HG02798 (cell line): ENCODE data around the gene UBXN10.
"Not testable (repeated sequence)": the region's sequence is repeated elsewhere in the genome, so short reads cannot be mapped to it uniquely, and the experiment has no call there.

Experiments
- ATAC-seq: cut with Tn5 transposase; IDR thresholded peaks from one replicate; pipeline ENCODE4 v1.9.1; 2021; ENCODE audit warnings: mild to moderate bottlenecking; ENCODE audit not compliant: unreplicated experiment, poor library complexity

The UBXN10 gene

DNA sequence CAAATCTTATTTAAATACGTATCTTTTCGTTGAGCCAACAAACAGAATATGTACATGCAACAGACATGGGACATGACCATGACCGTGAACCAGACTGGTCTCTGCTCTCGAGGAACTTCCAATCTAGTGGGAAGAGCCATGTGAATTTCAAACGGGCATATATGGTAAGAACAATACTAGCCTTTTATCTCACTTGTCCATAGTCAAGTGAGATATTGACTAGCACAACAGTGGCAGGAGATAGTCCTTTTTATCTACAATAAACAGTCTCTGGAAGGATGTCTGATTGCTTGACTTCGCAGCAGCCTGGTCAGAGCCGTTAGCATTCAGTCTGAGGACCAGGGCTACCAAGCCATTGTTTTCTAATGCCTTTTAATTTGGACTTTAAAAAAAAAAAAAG is 13.0 kb downstream of the UBXN10 start:
- no peak for ATAC-seq

- no peak for ATAC-seq
These were observed 13.5 kb downstream of the UBXN10 start for GRCh38 chr1:20199403-20199802.

GRCh38 chr1:20199840-20200239 is 13.9 kb downstream of the UBXN10 start:
- no peak for ATAC-seq

DNA sequence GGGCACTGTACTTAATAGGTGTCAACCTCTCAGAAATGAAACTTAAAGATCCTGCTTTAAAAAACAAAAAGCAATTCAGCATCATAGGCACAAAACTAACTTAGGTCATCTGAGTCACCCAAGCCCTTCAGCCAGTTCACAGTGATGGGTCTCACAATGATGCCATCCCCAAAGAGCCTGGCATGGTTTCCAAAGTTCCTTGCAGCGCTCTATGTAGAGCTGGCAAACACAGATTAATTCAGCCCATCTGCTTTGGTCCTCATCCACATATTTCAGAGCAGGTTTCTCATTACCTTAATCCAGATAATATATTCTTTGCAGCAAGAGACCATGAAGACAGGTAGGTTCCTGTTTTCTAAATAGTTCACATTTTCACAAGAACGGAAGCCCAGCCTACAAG is 15.1 kb downstream of the UBXN10 start:
- ATAC-seq: no peak

GRCh38 chr1:20202166-20202565 is 16.3 kb downstream of the UBXN10 start:
- no peak for ATAC-seq

GRCh38 chr1:20207546-20207945 is 21.6 kb downstream of the UBXN10 start:
- no peak for ATAC-seq

DNA sequence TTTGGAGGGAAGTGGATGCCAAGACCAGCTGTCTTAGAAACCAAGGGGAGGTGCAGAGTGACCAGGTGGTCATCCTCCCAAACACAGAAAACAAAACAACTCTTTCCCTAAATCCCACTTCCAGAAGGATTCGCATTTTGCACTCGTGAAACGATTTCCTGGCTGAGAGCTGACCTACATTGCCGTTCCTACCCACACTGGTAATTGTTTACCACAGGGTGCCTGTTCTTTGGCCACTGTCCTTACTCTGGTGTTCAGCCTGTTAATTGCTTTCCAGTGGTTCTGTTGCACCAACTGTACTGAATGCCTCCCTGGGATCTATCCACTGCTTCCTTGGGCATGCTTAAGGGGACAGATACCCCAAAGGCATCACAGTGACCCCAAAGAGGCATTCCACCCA is 23.6 kb downstream of the UBXN10 start:
- ATAC-seq: no peak

DNA sequence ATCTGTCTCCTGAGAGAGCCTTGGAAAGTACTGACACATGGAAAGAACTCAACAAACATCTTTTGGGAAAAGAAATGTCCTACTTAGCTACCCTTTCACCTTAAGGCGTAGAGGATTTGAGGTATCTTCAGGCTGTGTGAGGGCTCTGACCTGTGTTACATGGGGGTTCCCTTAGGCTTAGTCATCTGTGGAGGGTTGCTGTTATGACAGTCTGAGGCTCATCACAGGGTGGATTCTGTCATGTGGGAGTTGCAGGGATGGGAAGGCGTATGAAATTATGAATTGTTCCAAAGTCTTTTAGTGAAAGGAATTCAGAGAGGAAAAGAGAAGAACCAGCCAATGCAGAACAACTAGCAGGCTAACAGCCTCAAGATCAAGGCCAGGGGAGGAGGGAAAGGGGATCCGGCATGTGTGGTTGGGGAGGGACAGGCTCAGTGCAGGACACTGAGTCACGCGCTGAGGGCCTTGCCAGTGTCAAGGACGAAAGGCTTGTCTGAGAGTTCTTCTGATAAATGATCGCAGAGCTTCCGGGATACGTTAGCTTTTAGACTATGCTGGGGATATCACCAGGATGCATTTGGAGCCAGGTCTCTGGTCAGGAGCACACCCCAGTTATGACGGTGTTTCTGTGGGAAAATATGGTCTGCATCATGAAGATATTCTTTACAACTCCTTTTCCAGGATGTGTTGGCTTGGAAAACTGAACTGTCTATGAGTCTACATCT is 25.0 kb downstream of the UBXN10 start:
- no peak for ATAC-seq

DNA sequence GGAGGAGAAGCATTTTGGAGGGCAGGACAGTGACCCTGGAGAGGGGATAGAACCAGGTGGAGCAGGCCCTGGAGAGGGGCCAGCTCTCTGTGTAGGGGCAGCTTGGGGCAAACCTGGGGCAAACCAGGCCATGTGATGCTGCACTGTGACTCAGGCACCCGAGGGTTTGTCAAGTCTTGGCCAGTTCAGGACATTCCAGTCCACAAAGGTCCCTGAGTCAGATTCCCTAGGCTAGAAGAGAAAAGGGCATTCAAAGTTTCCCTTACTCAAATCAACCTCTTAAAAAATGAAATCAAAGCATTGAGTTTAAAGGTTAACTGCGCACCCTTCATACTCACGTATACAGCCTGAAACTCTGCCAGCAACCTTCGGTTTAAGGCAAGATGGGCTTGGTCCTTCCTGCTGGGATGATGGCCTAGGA is 25.6 kb downstream of the UBXN10 start:
- no peak for ATAC-seq

- no peak for ATAC-seq
These were observed 26.3 kb downstream of the UBXN10 start for GRCh38 chr1:20212085-20212684.

- no peak for ATAC-seq
These were observed 26.9 kb downstream of the UBXN10 start for GRCh38 chr1:20212685-20213331.

GRCh38 chr1:20215716-20216115 is 29.8 kb downstream of the UBXN10 start:
- ATAC-seq: no peak

GRCh38 chr1:20216574-20216973 is 30.7 kb downstream of the UBXN10 start:
- ATAC-seq: no peak

DNA sequence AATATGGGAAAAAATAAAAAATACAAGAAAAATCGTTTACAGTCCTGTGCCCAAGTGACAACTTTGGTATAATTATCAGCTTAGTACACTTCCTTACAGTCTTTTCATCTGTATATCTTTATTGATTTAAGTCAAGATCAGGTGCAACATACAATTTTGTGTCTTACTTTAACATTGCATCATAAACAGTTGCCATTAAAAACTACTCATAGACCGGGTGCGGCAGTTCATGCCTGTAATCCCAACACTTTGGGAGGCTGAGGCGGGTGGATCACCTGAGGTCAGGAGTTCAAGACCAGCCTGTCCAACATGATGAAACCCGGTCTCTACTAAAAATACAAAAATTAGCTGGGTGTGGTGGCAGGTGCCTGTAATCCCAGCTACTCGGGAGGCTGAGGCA is 33.2 kb downstream of the UBXN10 start:
- not testable (repeated sequence) for ATAC-seq

DNA sequence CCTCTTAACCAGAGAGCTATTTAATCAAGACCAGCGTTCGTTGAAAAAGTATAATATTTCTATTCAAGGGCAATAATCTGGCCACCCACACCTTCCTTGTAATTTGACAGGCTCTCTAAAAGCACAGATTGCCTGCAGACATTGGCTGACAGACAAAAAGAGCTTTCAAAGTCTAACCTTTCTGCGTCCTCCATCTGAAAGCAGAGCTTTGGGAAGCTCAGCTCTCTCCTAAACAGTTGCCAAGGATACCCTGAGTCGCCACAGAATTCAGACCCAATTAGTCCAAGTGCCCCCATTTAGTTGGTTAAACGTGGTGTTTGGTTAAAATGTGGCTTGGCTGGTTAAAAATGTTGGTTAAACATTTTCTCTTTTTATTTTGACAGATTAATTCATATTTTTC is 34.1 kb downstream of the UBXN10 start:
- no peak for ATAC-seq

GRCh38 chr1:20223106-20223505 is 37.2 kb downstream of the UBXN10 start:
- ATAC-seq: no peak

GRCh38 chr1:20223551-20224419 is 37.9 kb downstream of the UBXN10 start:
- no peak for ATAC-seq

DNA sequence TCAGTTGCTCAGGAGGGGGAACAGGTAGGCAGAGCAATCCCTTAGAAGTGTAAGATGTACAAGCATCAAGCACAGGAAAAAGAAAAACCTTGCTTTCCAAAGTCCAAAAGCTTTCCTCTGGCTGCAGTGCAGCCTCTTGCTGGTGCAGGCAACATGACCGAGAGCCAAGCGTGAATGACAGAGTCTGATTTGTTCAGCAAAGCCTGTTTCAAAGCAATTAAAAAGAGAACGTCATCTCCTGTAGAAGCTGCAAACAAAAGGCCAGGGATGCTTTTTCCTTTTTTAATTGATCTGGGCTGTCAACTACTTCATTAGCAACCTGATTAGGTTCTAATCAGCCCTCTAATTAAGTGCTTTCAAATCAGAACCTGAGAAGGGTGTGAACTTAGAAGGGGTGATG is 38.6 kb downstream of the UBXN10 start:
- no peak for ATAC-seq

DNA sequence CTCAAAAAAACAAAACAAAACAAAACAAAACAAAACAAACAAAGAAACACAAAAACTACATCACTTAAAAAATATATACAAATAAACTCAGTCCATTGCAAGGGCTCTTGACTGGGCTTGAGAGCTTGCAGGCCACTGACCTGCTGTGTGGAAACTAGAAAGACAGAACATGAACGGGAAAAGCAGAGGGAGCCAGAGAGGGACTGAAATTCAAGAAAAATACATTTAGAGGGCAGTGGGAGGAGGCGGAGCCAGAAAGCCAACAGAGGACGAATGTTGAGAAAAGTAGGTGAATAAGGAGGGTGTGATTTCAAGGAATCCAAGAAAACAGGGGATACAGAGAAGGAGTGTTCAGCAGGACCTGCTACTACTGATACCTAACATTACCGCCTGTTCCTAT is 41.8 kb downstream of the UBXN10 start:
- ATAC-seq: no peak

DNA sequence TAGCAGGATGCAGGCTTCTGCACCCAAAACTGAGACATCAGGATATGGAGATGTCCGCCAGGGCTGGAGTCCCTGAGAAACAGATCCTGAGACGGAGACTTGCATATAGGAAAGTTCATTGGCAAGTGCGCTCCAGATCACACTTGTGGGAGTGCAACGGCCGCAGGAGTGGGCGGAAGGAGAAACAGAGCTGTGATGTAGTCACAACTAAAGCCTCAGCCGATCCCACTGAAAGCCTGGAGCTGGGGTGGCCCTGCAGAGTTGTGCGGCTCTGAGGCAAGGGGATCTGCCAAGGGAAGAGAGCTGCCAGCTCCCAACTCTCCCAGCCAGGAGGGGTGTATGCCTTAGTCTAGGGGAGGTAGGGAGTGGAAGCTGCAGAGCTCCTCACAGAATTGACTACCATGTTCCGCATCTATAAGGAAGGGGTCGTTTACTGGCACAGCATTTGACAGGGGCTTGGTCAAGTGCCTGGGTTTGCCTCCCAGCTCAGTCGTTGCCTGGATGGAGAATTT is 42.5 kb downstream of the UBXN10 start:
- no peak for ATAC-seq

DNA sequence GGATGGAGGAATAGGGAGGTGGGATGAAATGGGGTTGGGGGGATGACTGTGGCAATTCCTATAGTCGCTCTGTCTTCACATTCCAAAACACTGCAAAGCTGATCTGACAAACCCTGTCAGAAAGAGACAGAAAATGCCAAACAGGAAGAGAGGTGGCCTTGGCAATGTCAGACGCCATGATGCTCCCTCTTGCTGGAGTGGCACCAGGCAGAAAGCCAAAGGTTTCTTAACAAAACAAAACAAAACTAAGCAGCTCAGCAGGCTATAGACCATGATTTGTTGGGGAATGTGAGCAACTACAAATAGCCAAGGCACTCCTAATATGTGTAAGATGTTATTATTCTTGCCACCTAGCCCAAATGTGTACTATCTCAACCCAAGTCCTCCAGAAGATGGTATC is 43.3 kb downstream of the UBXN10 start:
- no peak for ATAC-seq
